ENCODE measurements around the gene RDH11.
"Not testable (repeated sequence)": the region's sequence is repeated elsewhere in the genome, so short reads cannot be mapped to it uniquely, and the experiment has no call there.

RDH11 gene

GRCh38 chr14:67704484-67705089, 9.0 kb upstream of the RDH11 start:
- no peak for DNase-seq (ENCODE audit: low read depth in 2 of 2)

- no peak for DNase-seq (ENCODE audit: low read depth in 2 of 2)
Observed at GRCh38 chr14:67703997-67704396, 8.4 kb upstream of the RDH11 start.

DNA sequence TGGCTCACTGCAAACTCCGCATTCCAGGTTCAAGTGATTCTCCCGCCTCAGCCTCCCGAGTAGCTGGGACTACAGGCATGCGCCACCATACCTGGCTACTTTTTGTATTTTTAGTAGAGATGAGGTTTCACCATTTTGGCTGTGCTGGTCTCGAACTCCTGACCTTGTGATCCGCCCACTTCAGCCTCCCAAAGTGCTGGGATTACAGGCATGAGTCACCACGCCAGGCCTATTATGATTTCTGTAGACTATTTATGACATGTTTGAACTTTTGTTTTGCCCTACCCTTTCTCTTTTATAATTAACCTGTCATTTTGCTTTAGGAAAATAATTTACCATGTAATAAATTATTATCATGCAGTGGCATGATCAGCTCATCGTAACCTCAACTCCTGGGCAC, 5.9 kb upstream of the RDH11 start, which contains the start of gene RDH12:
RDH12 (plus strand) TSS at position 395 of the 400 bp plus-strand sequence. CDS start 20,757 bp downstream, outside the sequence.
- DNase-seq (ENCODE audit: low read depth in 2 of 2) = not testable (repeated sequence)

DNA sequence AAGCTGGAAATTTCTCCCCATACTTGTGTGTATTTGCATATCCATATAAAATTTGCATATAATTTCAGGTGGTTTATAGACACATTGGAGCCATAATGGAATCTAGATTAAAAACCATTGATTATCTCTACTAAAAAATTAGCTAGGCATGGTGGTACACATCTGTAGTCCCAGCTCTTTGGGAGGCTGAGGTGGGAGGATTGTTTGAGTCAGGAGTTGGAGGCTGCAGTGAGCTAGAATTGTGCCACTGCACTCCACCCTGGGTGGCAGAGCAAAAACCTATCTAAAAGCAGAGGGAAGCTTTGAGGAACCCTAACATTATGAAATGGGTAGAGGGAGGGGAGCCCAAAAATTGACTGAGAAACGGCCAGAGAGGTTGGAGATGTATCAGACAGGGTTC, 2.6 kb upstream of the RDH11 start:
- DNase-seq (ENCODE audit: low read depth in 2 of 2) = no peak

GRCh38 chr14:67697006-67697405, 1.4 kb upstream of the RDH11 start:
- no peak for DNase-seq (ENCODE audit: low read depth in 2 of 2)

DNA sequence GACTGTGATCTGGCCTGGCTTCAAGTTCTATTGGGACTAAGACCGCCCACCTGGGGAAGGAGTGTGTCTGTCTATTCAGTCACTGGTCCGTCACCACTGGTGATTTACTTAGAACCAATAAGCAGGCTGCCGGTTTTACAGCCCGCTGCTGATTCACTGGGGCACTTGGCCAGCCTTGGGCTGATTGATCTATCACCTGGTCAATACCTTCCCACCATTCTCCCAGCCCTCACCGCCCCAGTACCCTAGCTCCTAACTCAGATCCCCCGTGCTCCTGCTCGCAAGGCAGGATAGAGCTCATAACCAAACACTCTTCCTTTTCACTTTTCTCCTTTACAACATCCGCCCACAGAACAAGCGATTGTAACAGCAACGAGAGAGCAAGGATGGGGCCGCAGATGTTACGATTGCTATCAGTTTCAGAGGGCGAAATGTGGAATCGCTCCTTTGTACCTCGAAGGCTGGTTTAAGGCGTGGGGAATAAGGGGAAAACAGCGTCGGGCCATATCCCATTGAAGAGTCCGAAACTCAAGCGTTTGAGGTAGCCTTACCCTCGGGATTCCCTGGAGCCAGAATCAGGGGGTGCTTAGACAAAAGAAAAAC, 672 bp downstream of the RDH11 start:
- DNase-seq (ENCODE audit: low read depth in 2 of 2) = peak; percentile 73 to 76

GRCh38 chr14:67690011-67690410, 5.6 kb downstream of the RDH11 start:
- no peak for DNase-seq (ENCODE audit: low read depth in 2 of 2)

DNA sequence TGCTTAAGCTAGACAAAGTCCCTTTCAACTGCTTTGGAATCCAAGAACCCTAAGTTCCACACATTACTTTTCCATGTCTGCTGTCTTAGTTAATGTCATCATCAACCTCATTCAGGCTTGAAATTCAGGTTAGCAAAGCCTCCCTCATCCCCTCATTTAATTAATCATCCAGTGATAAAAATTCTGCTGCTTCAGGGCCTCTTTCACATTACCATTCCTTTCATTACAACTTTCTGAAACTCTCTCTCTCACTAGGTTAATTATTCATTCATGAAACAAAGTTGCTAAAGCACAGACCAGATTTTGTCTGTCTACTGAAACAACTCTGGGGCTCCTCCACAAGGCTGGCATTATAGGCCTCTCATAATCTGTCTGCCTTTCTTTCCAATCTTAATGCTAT, 11.7 kb downstream of the RDH11 start:
- no peak for DNase-seq (ENCODE audit: low read depth in 2 of 2)

DNA sequence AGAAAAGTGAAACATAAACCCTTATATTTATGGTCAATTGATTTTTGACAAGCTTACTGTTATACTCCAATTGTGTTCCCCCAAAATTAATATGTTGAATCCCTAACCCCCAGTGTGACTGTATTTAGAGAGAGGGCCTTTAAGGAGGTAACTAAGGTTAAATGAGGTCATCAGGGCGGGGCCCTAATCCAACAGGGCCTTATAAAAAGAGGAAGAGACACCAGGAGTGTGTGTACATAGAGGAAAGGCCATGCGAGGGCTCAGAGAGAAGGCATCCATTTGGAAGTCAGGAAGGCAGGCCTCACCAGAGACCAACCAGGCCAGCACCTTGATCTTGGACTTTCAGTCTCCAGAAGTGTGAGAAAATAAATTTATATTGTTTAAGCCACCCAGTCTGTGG, 14.6 kb downstream of the RDH11 start:
- no peak for DNase-seq (ENCODE audit: low read depth in 2 of 2)

GRCh38 chr14:67680121-67680602, 15.4 kb downstream of the RDH11 start:
- no peak for DNase-seq (ENCODE audit: low read depth in 2 of 2)

DNA sequence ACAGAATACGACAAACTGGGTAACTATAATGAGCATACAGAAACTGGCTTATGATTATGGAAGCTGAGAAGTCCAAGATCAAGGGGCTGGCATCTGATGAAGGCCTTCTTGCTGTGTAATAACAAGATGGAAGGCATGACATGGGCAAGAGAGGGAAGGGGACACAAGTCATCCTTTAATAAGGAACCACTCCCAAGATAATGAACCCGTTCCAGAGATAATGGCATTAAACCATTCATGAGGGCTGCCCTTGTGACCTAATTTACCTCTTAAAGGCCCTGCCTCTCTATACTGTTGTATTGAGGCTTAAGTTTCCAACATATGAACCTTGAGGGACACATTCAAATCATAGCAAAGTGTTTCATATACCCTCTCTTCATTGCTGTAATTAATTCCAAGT, 16.6 kb downstream of the RDH11 start:
- no peak for DNase-seq (ENCODE audit: low read depth in 2 of 2)

GRCh38 chr14:67675219-67675582, 20.4 kb downstream of the RDH11 start:
- DNase-seq (ENCODE audit: low read depth in 2 of 2) = no peak

DNA sequence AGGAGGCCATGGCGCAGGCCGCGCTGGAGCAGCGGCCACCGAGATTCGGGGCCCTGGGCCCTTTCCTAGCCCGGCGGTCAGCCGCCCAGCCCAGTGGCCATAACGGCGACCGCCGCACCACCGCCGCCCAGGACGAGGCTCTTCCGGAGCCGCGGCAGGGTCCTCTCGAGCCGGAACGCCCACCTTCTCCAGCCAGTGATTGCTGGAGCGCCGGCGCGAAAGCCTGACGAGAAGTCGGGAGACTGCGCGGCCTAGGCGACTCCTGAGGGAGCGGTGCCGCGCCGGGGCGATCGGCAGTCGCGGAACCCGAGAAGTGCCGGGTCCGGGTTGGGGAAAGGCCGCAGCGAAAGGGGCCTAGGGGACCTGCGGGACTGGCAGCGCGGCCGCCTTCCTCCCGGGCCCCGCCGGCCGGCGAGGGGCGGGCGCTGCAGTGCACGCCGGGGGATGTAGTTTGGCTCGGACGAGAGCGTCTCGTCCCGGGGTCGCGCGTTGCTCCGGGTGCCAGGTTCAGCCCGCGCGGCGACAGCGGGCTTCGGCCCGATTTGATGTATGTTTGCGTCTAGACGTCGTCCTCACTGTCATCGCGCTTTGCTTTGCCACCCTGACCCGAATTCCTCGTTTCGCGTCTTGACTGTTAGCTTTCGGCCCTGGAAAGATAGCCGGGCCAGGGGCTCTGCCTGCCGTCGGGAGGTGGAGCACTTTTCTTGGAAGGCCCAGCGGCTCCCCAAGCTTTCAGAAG, 20.9 kb downstream of the RDH11 start, which contains the start of gene VTI1B:
VTI1B (minus strand) TSS at position 153 of the 739 bp plus-strand sequence; CDS start at position 10, 143 bp downstream.
- peak; percentile 63 to 73 for DNase-seq (ENCODE audit: low read depth in 2 of 2)

DNA sequence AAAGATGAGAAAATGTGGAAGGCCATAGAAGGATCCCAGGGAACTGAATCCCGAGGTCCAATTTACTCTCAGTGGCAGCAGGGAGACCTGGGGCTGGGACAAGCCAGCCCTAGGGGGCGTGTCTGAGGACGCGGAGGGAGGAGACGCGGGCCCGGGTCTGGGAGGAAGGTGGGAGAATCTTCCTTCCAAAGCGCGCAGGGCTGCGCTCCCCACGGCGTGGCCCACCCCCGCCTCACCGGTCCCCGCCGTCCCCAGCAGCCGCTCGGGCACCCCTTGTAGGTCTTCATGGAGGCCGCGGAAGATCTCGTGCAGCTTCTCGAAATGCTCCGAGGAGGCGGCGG, 21.5 kb downstream of the RDH11 start:
- no peak for DNase-seq (ENCODE audit: low read depth in 2 of 2)

DNA sequence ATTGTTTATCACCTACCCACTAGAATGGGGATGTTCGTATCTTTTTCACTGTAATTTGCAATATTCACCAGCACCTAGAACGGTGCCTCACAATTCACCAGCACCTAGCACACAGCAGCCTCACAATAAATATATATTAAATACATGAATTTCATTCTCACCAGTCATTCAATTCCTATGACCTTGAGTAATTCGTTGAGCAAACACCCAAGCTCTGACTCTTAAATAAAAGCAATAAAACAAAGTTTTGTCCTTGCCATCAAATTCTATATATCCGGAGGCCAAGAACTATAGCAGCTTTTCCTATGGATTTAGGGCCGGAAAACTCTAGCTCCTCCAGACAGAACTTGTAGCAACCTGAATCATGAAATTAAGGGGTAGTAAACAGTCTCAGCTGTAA, 22.1 kb downstream of the RDH11 start:
- no peak for DNase-seq (ENCODE audit: low read depth in 2 of 2)

- no peak for DNase-seq (ENCODE audit: low read depth in 2 of 2)
Observed at GRCh38 chr14:67668559-67668958, 27.0 kb downstream of the RDH11 start.

DNA sequence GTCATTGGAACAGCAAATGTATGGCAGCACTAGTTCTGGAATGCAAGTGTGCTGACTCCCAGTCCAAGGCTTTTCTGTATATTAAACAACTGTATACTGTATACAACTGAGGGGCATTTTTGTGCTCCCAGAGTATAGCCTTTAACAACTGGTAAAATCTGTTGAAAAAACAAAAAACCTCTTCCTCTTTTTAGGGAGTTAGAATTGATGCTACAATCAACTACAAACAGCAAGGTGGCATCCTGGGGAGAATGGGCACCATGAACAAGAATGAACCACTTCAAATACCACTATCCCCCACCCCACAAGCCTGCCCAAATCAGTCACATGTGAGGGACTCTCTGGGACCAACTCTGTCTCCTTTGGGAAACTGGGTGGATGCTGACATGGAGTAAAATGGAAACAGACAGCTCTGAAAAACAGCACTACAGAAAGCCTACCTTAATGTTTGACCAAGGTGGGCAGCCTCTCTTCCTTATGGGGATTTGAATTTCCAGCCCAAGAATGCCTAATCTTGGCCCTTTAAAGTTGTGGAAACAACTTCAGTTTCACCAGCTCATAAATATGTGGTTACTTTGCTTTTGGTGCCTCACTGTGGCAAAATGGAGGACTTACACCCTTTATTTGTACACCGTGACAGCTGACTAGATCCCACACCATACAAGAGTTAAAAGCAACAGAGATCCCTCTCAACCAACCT, 28.7 kb downstream of the RDH11 start:
- no peak for DNase-seq (ENCODE audit: low read depth in 2 of 2)

- DNase-seq (ENCODE audit: low read depth in 2 of 2) = no peak
Observed at GRCh38 chr14:67665868-67666267, 29.7 kb downstream of the RDH11 start.

GRCh38 chr14:67663633-67664032, 31.9 kb downstream of the RDH11 start:
- no peak for DNase-seq (ENCODE audit: low read depth in 2 of 2)

DNA sequence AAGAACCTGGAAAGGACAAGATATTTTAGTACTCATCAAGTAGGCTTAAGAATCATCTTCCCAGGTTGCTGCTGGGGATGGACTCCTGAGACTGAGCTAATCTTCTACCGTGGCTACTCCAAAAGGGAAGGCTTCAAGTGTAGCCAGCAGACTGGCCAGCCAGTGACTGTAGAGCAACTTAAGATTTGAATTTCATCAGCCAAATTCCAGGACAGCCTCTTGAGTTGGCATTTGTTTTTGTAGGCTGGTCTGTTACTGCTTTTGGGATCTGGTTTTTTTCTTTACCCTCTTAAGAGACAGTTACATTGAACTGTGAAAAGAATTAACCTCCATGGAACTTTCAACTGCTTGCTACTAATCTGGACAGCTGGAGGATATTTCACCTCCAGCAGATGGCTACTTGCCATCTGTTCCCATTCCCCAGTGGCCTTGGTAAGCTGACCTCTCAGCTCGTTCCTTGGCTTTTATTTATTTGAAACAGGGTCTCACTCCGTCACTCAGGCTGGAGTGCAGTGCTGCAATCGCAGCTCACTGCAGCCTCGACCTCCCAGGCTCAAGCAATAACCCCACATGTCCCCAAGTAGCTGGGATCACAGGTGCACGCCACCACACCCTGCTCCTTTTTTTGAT, 41.8 kb downstream of the RDH11 start:
- DNase-seq (ENCODE audit: low read depth in 2 of 2) = no peak

GRCh38 chr14:67652189-67652588, 43.4 kb downstream of the RDH11 start:
- DNase-seq (ENCODE audit: low read depth in 2 of 2) = no peak

DNA sequence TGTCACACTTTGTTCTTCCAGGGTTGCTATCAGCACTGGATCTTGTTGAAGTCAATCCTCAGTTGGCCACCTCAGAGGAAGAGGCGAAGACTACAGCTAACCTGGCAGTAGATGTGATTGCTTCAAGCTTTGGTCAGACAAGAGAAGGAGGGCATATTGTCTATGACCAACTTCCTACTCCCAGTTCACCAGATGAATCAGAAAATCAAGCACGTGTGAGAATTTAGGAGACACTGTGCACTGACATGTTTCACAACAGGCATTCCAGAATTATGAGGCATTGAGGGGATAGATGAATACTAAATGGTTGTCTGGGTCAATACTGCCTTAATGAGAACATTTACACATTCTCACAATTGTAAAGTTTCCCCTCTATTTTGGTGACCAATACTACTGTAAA, 44.9 kb downstream of the RDH11 start:
- DNase-seq (ENCODE audit: low read depth in 2 of 2) = no peak

All from stimulated activated CD8-positive, alpha-beta memory T cell treated with anti-CD3 and anti-CD28 coated beads, Interleukin-15, amount 100 ng/mL, for 48 hours (primary cell).